Measurements from ENCODE around the gene NOSIP. TPM values are rescaled to one million over a fixed set of nuclear protein-coding genes. Genes with fewer than 3 reads are reported as not detected.

NOSIP gene
- total RNA-seq, 1 donor from 2014 or later = 22.8 TPM

DNA sequence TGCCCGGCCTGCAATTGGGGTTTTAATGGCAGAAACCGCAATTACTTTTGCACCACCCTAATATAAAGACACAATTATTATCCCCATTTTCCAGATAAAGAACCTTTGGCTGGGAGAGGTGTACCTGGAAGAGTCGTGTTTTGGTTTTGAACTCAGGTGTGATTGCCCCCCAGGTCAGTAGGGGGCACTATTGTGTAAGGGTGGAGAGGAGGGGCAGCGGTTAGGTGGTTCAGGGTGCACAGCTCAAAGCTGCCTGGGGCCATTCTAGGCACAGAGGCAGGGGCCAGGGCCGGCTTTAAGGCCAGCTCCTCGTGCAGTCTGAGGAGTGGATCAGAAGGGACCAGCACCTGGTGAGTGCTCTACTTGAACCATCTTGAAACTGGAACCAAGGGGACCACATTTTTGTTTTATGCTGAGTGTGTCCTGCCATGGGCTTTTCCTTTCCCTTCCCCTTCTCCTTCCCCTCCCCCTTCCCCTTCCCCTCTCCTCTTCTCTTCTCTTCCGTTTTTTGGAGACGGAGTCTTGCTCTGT, 73.7 kb downstream of the NOSIP start:
- no peak for DNase-seq

Small RNA genes within 50 kb of the gene (small RNA-seq; reads per million reads assigned to genes)
- not detected for gene RF00019

Other genes starting within 250 kb of the NOSIP start
- gene CD37, start 245.2 kb downstream of the NOSIP start, total RNA-seq = 1.1 TPM
- gene TEAD2, start 218.1 kb downstream of the NOSIP start, total RNA-seq = 10.0 TPM
- gene DKKL1, start 216.7 kb downstream of the NOSIP start, total RNA-seq = 2.2 TPM
- not detected for gene KASH5, start 192.3 kb downstream of the NOSIP start, total RNA-seq
- not detected for gene PTH2, start 157.1 kb downstream of the NOSIP start, total RNA-seq
- not detected for gene GFY, start 155.2 kb downstream of the NOSIP start, total RNA-seq
- 34.6 TPM for gene SLC17A7, start 139.0 kb downstream of the NOSIP start, total RNA-seq
- gene PIH1D1, start 128.7 kb downstream of the NOSIP start, total RNA-seq = 58.0 TPM
- 8.0 TPM for gene ALDH16A1, start 127.3 kb downstream of the NOSIP start, total RNA-seq
- not detected for gene FLT3LG, start 106.3 kb downstream of the NOSIP start, total RNA-seq
- 2,203 TPM for gene RPL13A, start 92.9 kb downstream of the NOSIP start, total RNA-seq
- gene RPS11, start 84.1 kb downstream of the NOSIP start, total RNA-seq = 3,859 TPM
- gene FCGRT, start 67.9 kb downstream of the NOSIP start, total RNA-seq = 12.9 TPM
- gene RCN3, start 52.6 kb downstream of the NOSIP start, total RNA-seq = 2.3 TPM
- gene PRRG2, start 760 bp upstream of the NOSIP start, total RNA-seq = 0.31 TPM
- gene PRR12, start 10.6 kb upstream of the NOSIP start, total RNA-seq = 2.5 TPM
- gene RRAS, start 59.6 kb upstream of the NOSIP start, total RNA-seq = 1.1 TPM
- 11.5 TPM for gene SCAF1, start 61.7 kb upstream of the NOSIP start, total RNA-seq
- 8.1 TPM for gene IRF3, start 85.3 kb upstream of the NOSIP start, total RNA-seq
- not detected for gene BCL2L12, start 85.4 kb upstream of the NOSIP start, total RNA-seq
- 177 TPM for gene PRMT1, start 96.7 kb upstream of the NOSIP start, total RNA-seq
- 0.78 TPM for gene ADM5, start 109.0 kb upstream of the NOSIP start, total RNA-seq
- 42.1 TPM for gene CPT1C, start 110.6 kb upstream of the NOSIP start, total RNA-seq
- 0.31 TPM for gene TSKS, start 182.8 kb upstream of the NOSIP start, total RNA-seq
- gene AP2A1, start 186.4 kb upstream of the NOSIP start, total RNA-seq = 49.0 TPM
- 21.7 TPM for gene FUZ, start 232.7 kb upstream of the NOSIP start, total RNA-seq
- 12.8 TPM for gene MED25, start 237.7 kb upstream of the NOSIP start, total RNA-seq